Thyroid gland (tissue), 4 donors: ENCODE data around the gene DYNC1H1.

Experiments
- POLR2A ChIP-seq, 2 donors: fragments of 450-650 bp; IDR thresholded peaks; one replicate each; pipeline ENCODE4 v1.6.1; 2017; ENCODE audit warnings: antibody characterized with exemption in 2 of 2, mild to moderate bottlenecking in 2 of 2, moderate library complexity in 1 of 2
- TF ChIP-seq, protein P1 (sequence below), 6 experiments: fragments of 200-600 bp in 3 of 6; fragments of 450-650 bp in 3 of 6; sonication (generic) in 3 of 6; IDR thresholded peaks; one replicate each; pipeline ENCODE4 v1.5.1; 2016 to 2019; ENCODE audit warnings: antibody characterized with exemption in 6 of 6, mild to moderate bottlenecking in 2 of 6, inconsistent platforms in 1 of 6, moderate library complexity in 1 of 6

GRCh38 chr14:101929096-101929495, 35.3 kb upstream of the DYNC1H1 start:
- TF ChIP-seq, protein P1, sequence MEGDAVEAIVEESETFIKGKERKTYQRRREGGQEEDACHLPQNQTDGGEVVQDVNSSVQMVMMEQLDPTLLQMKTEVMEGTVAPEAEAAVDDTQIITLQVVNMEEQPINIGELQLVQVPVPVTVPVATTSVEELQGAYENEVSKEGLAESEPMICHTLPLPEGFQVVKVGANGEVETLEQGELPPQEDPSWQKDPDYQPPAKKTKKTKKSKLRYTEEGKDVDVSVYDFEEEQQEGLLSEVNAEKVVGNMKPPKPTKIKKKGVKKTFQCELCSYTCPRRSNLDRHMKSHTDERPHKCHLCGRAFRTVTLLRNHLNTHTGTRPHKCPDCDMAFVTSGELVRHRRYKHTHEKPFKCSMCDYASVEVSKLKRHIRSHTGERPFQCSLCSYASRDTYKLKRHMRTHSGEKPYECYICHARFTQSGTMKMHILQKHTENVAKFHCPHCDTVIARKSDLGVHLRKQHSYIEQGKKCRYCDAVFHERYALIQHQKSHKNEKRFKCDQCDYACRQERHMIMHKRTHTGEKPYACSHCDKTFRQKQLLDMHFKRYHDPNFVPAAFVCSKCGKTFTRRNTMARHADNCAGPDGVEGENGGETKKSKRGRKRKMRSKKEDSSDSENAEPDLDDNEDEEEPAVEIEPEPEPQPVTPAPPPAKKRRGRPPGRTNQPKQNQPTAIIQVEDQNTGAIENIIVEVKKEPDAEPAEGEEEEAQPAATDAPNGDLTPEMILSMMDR (IDR thresholded peaks at IDR 0.05) = no peak
- no peak for TF ChIP-seq POLR2A (IDR thresholded peaks at IDR 0.05)
